ENCODE results near the gene CCDC6.

The CCDC6 gene

DNA sequence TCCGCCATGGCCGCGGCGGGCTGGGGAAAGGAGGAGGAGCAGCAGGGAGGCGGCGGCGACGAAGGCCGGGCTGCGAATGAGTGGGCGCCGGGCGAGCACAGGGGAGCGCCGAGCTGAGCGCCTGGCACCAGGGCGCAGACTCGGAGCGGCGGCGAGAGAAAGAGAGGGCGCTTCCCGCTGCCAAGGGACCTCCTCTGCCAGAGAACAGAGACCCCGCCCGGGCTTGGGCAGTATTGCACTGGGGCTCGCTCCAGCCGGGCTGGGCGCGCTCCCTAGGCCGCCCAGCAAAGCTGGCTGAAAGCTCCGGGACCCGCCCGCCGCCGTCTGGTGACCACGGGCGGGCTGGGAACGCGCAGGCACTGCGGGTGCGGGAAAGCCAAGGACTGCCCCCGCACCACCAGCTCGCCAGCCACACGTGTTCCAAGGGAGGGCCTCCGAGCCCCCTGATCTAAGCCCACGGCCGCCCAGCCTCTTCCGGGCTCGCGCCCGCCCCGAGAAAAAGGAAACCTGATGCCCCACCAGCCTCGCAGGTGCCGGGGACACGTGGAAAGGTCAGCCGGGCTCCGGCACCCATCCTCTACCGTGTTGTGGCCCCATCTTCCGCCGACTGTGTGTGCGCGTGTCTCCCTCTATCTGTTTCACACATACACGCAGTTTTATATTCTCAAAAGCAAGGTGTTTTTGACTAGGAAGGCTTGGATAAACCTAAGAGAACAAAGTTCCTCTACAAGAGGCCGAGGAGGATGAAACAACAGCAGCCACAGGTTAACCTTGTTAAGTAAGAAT, at the start of gene CCDC6:
TSS of gene CCDC6 (minus strand) at position 140 of the 786 bp plus-strand sequence. CDS start at position 8, 132 bp downstream.
- ChIA-PET CTCF (interaction anchor here (0.6 to 2.6 kb wide), 12 partner anchors 9 to 384 kb away, joined by 3 to 13 read pairs (median 4); no protein-coding TSS in a partner anchor), POLR2A (interaction anchor here (1.0 to 2.2 kb wide), 12 partner anchors 8 to 234 kb away, joined by 3 to 16 read pairs (median 4); no protein-coding TSS in a partner anchor)
- peak within 1 kb of the TSS; percentile 85 for H3K4me3 ChIP-seq (ENCODE audit: low read depth, low read length)
- H3K9me3 ChIP-seq (ENCODE audit: control insufficient read depth, insufficient read depth, low read depth, low read length), result no peaks in the 10 kb centered on the region
- peak within 1 kb of the TSS; percentile 95 for H3K27ac ChIP-seq (ENCODE audit: extremely low read depth, low read depth, low read length)
- H3K4me1 ChIP-seq (ENCODE audit: control insufficient read depth, insufficient read depth, low read length), result peaks cover 10% of the 10 kb centered on the region
- peaks cover 0 to 4% of the 10 kb centered on the region in 2 experiments; a peak in 1 of 3 replicates for H3K36me3 ChIP-seq (ENCODE audit: control insufficient read depth in 2 of 2, insufficient read depth in 1 of 2, low read length in 2 of 2)
- TF ChIP-seq ZNF768 (tag by site-specific recombination; IDR thresholded peaks at IDR 0.05), result peak; percentile 97; the same call in 1 of the 2 replicates
- TF ChIP-seq ZNF146 (tag by site-specific recombination; IDR thresholded peaks at IDR 0.05), result no peak
- TF ChIP-seq, protein P1, sequence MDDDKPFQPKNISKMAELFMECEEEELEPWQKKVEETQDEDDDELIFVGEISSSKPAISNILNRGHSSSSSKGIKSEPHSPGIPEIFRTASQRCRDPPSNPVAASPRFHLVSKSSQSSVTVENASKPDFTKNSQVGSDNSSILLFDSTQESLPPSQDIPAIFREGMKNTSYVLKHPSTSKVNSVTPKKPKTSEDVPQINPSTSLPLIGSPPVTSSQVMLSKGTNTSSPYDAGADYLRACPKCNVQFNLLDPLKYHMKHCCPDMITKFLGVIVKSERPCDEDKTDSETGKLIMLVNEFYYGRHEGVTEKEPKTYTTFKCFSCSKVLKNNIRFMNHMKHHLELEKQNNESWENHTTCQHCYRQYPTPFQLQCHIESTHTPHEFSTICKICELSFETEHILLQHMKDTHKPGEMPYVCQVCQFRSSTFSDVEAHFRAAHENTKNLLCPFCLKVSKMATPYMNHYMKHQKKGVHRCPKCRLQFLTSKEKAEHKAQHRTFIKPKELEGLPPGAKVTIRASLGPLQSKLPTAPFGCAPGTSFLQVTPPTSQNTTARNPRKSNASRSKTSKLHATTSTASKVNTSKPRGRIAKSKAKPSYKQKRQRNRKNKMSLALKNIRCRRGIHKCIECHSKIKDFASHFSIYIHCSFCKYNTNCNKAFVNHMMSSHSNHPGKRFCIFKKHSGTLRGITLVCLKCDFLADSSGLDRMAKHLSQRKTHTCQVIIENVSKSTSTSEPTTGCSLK (tag by site-specific recombination; IDR thresholded peaks at IDR 0.05), result no peak
- TF ChIP-seq BCL11A (tag by site-specific recombination; IDR thresholded peaks at IDR 0.05; ENCODE audit: low read depth), result 0 out of 2 replicates have a peak, but pooled peaks have one; percentile 63
- TF ChIP-seq ZNF585B (tag by site-specific recombination; IDR thresholded peaks at IDR 0.05), result no peak
- TF ChIP-seq PRDM1 (tag by site-specific recombination; IDR thresholded peaks at IDR 0.05), result no peak
- peak; percentile 99 for TF ChIP-seq ZBTB17 (tag by site-specific recombination; IDR thresholded peaks at IDR 0.05)
- peak; percentile 85 for TF ChIP-seq KLF7 (tag by site-specific recombination; IDR thresholded peaks at IDR 0.05; ENCODE audit: borderline replicate concordance)
- TF ChIP-seq ZFP41 (tag by site-specific recombination; IDR thresholded peaks at IDR 0.05; ENCODE audit: borderline replicate concordance), result no peak
- peak; percentile 52; the same call in 1 of the 2 replicates for TF ChIP-seq GLIS2 (tag by site-specific recombination; IDR thresholded peaks at IDR 0.05)
- TF ChIP-seq ZNF19 (tag by site-specific recombination; IDR thresholded peaks at IDR 0.05; ENCODE audit: low read depth), result no peak
- TF ChIP-seq, protein P2, sequence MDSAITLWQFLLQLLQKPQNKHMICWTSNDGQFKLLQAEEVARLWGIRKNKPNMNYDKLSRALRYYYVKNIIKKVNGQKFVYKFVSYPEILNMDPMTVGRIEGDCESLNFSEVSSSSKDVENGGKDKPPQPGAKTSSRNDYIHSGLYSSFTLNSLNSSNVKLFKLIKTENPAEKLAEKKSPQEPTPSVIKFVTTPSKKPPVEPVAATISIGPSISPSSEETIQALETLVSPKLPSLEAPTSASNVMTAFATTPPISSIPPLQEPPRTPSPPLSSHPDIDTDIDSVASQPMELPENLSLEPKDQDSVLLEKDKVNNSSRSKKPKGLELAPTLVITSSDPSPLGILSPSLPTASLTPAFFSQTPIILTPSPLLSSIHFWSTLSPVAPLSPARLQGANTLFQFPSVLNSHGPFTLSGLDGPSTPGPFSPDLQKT (IDR thresholded peaks at IDR 0.05; ENCODE audit: borderline replicate concordance, low read depth, low read length), result no peak
- no peak for TF ChIP-seq ZNF248 (tag by site-specific recombination; IDR thresholded peaks at IDR 0.05)
- no peak for TF ChIP-seq ZSCAN16 (tag by site-specific recombination; IDR thresholded peaks at IDR 0.05)
- no peak for TF ChIP-seq ZNF48 (tag by site-specific recombination; IDR thresholded peaks at IDR 0.05)
- no peak for TF ChIP-seq FEZF1 (tag by site-specific recombination; IDR thresholded peaks at IDR 0.05)
- TF ChIP-seq, protein P3, sequence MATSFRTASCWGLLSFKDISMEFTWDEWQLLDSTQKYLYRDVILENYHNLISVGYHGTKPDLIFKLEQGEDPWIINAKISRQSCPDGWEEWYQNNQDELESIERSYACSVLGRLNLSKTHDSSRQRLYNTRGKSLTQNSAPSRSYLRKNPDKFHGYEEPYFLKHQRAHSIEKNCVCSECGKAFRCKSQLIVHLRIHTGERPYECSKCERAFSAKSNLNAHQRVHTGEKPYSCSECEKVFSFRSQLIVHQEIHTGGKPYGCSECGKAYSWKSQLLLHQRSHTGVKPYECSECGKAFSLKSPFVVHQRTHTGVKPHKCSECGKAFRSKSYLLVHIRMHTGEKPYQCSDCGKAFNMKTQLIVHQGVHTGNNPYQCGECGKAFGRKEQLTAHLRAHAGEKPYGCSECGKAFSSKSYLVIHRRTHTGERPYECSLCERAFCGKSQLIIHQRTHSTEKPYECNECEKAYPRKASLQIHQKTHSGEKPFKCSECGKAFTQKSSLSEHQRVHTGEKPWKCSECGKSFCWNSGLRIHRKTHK (tag by site-specific recombination; IDR thresholded peaks at IDR 0.05), result no peak
- TF ChIP-seq ZNF426 (tag by site-specific recombination; IDR thresholded peaks at IDR 0.05), result no peak
- no peak for TF ChIP-seq ZNF354C (tag by site-specific recombination; IDR thresholded peaks at IDR 0.05; ENCODE audit: borderline replicate concordance, low read depth)
- TF ChIP-seq ZFHX2 (tag by site-specific recombination; conservative IDR thresholded peaks at IDR 0.05), result peak; percentile 83
- TF ChIP-seq ZNF560 (tag by site-specific recombination; IDR thresholded peaks at IDR 0.05; ENCODE audit: borderline replicate concordance), result no peak
- TF ChIP-seq ZIC2 (tag by site-specific recombination; IDR thresholded peaks at IDR 0.05), result peak; percentile 61
- peak; percentile 96 for TF ChIP-seq ZBTB48 (tag by site-specific recombination; IDR thresholded peaks at IDR 0.05)
- TF ChIP-seq, protein P4, sequence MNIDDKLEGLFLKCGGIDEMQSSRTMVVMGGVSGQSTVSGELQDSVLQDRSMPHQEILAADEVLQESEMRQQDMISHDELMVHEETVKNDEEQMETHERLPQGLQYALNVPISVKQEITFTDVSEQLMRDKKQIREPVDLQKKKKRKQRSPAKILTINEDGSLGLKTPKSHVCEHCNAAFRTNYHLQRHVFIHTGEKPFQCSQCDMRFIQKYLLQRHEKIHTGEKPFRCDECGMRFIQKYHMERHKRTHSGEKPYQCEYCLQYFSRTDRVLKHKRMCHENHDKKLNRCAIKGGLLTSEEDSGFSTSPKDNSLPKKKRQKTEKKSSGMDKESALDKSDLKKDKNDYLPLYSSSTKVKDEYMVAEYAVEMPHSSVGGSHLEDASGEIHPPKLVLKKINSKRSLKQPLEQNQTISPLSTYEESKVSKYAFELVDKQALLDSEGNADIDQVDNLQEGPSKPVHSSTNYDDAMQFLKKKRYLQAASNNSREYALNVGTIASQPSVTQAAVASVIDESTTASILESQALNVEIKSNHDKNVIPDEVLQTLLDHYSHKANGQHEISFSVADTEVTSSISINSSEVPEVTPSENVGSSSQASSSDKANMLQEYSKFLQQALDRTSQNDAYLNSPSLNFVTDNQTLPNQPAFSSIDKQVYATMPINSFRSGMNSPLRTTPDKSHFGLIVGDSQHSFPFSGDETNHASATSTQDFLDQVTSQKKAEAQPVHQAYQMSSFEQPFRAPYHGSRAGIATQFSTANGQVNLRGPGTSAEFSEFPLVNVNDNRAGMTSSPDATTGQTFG (tag by site-specific recombination; IDR thresholded peaks at IDR 0.05; ENCODE audit: borderline replicate concordance), result no peak
- TF ChIP-seq ZNF16 (tag by site-specific recombination; IDR thresholded peaks at IDR 0.05; ENCODE audit: low read depth), result no peak
- TF ChIP-seq GFI1B (tag by site-specific recombination; IDR thresholded peaks at IDR 0.05), result no peak
- no peak for TF ChIP-seq ZNF777 (tag by site-specific recombination; IDR thresholded peaks at IDR 0.05; ENCODE audit: borderline replicate concordance)
- TF ChIP-seq, protein P5, sequence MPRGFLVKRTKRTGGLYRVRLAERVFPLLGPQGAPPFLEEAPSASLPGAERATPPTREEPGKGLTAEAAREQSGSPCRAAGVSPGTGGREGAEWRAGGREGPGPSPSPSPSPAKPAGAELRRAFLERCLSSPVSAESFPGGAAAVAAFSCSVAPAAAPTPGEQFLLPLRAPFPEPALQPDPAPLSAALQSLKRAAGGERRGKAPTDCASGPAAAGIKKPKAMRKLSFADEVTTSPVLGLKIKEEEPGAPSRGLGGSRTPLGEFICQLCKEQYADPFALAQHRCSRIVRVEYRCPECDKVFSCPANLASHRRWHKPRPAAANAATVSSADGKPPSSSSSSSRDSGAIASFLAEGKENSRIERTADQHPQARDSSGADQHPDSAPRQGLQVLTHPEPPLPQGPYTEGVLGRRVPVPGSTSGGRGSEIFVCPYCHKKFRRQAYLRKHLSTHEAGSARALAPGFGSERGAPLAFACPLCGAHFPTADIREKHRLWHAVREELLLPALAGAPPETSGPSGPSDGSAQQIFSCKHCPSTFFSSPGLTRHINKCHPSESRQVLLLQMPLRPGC (tag by site-specific recombination; IDR thresholded peaks at IDR 0.05), result no peak; the same call in 1 of the 2 replicates
- no peak for TF ChIP-seq ZNF292 (tag by site-specific recombination; IDR thresholded peaks at IDR 0.05; ENCODE audit: borderline replicate concordance, low read depth)
